ENCODE data around the gene ITGB7.

DNA sequence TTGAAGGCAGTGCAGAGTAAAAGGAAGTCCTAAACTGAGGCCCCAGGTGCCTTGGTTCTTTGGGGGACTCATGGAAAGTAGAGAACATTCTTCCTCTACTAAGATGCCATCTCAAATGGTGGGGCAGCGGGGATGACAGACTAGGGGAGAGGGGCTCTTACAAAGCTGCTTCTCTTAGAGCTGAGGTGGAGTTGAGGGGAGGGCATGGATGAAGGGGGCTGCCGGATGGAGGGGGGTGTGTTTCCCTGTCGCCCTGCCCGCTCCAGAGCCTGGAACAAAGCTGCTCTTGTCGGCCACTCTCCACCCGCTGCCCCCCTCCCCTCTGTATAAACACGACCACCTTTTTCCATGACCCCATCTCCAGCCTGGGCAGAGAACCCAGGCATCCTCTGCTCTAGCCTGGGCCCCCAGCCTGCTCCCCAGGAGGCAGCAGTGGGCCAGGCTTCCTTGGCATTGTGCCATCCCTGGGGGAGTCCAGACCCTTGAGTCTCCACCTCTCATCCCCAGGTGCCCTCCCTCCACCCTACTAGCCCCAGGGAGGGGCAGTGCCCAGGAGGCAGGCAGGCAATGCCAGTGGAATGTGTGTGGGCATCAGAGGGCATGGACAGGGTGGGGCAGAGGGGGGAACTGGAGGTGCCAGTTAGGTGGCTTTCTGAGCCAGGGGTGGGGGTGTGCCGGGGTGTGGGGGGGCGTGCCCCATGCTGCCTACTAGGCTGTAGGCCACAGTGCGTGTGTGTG lies 23.2 kb upstream of the ITGB7 start:
- TF ChIP-seq GATA2 (IDR thresholded peaks at IDR 0.05; ENCODE audit: low read depth, low read length) (no peak), GATA3 (IDR thresholded peaks at IDR 0.05; ENCODE audit: low read depth, low read length) (no peak)

Data from SH-SY5Y (cell line).